MCF 10A (cell line): Measurements from ENCODE around the gene CENPT. TPM values are rescaled to one million over a fixed set of nuclear protein-coding genes. Genes with fewer than 3 reads are reported as not detected.

Experiments used
- BruUV-seq: library from RNA; stranded (reverse); fragments of 400-500 nt; replicated peaks from 2 replicates; lab custom pipeline; 2021; lab: Mats Ljungman, UMichigan
- CTCF ChIA-PET: fragments of 300-600 bp; sonication (Branson Sonifier 250); formaldehyde crosslinking; extraction: SDS; loops from one replicate; lab custom pipeline; 2021; ENCODE audit warnings: antibody characterized with exemption, inconsistent platforms; lab: Yijun Ruan, JAX
- POLR2A ChIA-PET: fragments of 300-600, 350-650 bp; sonication (Branson Sonifier 250); formaldehyde crosslinking; extraction: SDS; loops from one replicate; lab custom pipeline; 2020; ENCODE audit warnings: antibody characterized with exemption, inconsistent platforms; lab: Yijun Ruan, JAX
- DNase-seq: peaks from one replicate; pipeline ENCODE4 v3.0.0-alpha.2; 2018; ENCODE audit not compliant: unreplicated experiment
- H3K27ac Mint-ChIP-seq: one replicate; pipeline ENCODE4 v1.8.0; 2022; ENCODE audit warnings: mild to moderate bottlenecking, low read depth, mixed read lengths; ENCODE audit not compliant: unreplicated experiment
- H3K27me3 Mint-ChIP-seq: one replicate; pipeline ENCODE4 v1.8.0; 2022; ENCODE audit warnings: mixed read lengths; ENCODE audit not compliant: insufficient read depth, unreplicated experiment
- H3K36me3 Mint-ChIP-seq: one replicate; pipeline ENCODE4 v1.8.0; 2022; ENCODE audit warnings: mild to moderate bottlenecking, moderate library complexity, mixed read lengths; ENCODE audit not compliant: insufficient read depth, unreplicated experiment
- H3K4me1 Mint-ChIP-seq: one replicate; pipeline ENCODE4 v1.8.0; 2022; ENCODE audit warnings: mixed read lengths; ENCODE audit not compliant: insufficient read depth, unreplicated experiment
- H3K4me3 Mint-ChIP-seq: one replicate; pipeline ENCODE4 v1.8.0; 2022; ENCODE audit warnings: mild to moderate bottlenecking, moderate library complexity, mixed read lengths; ENCODE audit not compliant: unreplicated experiment
- H3K9me3 Mint-ChIP-seq: one replicate; pipeline ENCODE4 v1.8.0; 2022; ENCODE audit warnings: mixed read lengths; ENCODE audit not compliant: unreplicated experiment
- CTCF ChIP-seq: fragments of 200-600 bp; IDR thresholded peaks from one replicate; pipeline ENCODE4 v1.8.0; 2022; ENCODE audit warnings: antibody characterized with exemption, mild to moderate bottlenecking; ENCODE audit not compliant: unreplicated experiment
- intact Hi-C: fragments of 100-400 bp; cut with micrococcal nuclease; formaldehyde crosslinking; loops from 2 replicates; pipeline ENCODE4 v1.14.1; 2022
- total RNA-seq: library from RNA; stranded (reverse); gene quantifications from 2 replicates; pipeline ENCODE4 v1.2.3, GENCODE V29; 2022

The CENPT gene
- total RNA-seq, 1 experiment from 2014 or later = 30.9 TPM

GRCh38 chr16:67811899-67812298, 35.6 kb downstream of the CENPT start:
- ChIA-PET POLR2A (interaction anchor here (0.7 kb wide), 1 partner anchor 247 kb away, joined by 3 read pairs; no protein-coding TSS in a partner anchor), CTCF (no interaction called here)
- TF ChIP-seq CTCF = no peak

GRCh38 chr16:67807148-67807682, 40.3 kb downstream of the CENPT start:
- DNase-seq = no peak
- CTCF ChIA-PET = interaction anchor here (0.6 to 3.0 kb wide), 19 partner anchors 9 to 303 kb away, joined by 3 to 24 read pairs (median 4); no protein-coding TSS in a partner anchor
- intact Hi-C loops = loop anchor here (1.0 to 10.0 kb wide), 3 partner anchors 90 to 282 kb away; partner anchors contain the start of genes GFOD2 and RIPOR1

More at GRCh38 chr16:67811899-67812298, 35.6 kb downstream of the CENPT start:
- no peak overlapping the region for H3K27ac Mint-ChIP-seq
- H3K27me3 Mint-ChIP-seq = no peaks in the 10 kb centered on the region
- H3K9me3 Mint-ChIP-seq = no peaks in the 10 kb centered on the region
- no TSS peak for BruUV-seq
- intact Hi-C loops = no loop called here
- H3K36me3 Mint-ChIP-seq = no peaks in the 10 kb centered on the region
- no peak for DNase-seq
- no peak overlapping the region for H3K4me3 Mint-ChIP-seq
- H3K4me1 Mint-ChIP-seq = no peaks in the 10 kb centered on the region

GRCh38 chr16:67806428-67807147, 40.9 kb downstream of the CENPT start, which contains the start of the genes RANBP10 and TSNAXIP1:
Gene RANBP10 (minus strand): TSS chr16:67806560. CDS start chr16:67806536, 24 bp downstream.
Gene TSNAXIP1 (plus strand): TSS chr16:67806889. CDS start chr16:67807150, 261 bp downstream.
- H3K4me3 Mint-ChIP-seq = peak within 1 kb of the TSS; percentile 90
- peaks cover 36% of the 10 kb centered on the region for H3K36me3 Mint-ChIP-seq
- H3K27ac Mint-ChIP-seq = peak within 1 kb of the TSS; percentile 89
- intact Hi-C loops = loop anchor here (1.0 to 10.0 kb wide), 3 partner anchors 89 to 282 kb away; partner anchors contain the start of genes GFOD2 and RIPOR1
- peak; percentile 99 for DNase-seq
- H3K27me3 Mint-ChIP-seq = no peaks in the 10 kb centered on the region
- TF ChIP-seq CTCF = no peak
- ChIA-PET POLR2A (interaction anchor here (0.6 to 2.3 kb wide), 32 partner anchors 9 to 559 kb away, joined by 3 to 27 read pairs (median 4); partner anchors contain the start of genes ACD, ATP6V0D1, CTCF and CTRL), CTCF (interaction anchor here (0.6 to 3.0 kb wide), 16 partner anchors 9 to 304 kb away, joined by 3 to 24 read pairs (median 4); no protein-coding TSS in a partner anchor)
- H3K4me1 Mint-ChIP-seq = peaks cover 5% of the 10 kb centered on the region
- no TSS peak for BruUV-seq
- no peaks in the 10 kb centered on the region for H3K9me3 Mint-ChIP-seq

More at GRCh38 chr16:67807148-67807682, 40.3 kb downstream of the CENPT start:
- H3K36me3 Mint-ChIP-seq = peaks cover 30% of the 10 kb centered on the region
- BruUV-seq = no TSS peak
- no peak for TF ChIP-seq CTCF
- peak overlapping the region; percentile 89 for H3K27ac Mint-ChIP-seq
- POLR2A ChIA-PET = interaction anchor here (0.7 to 2.3 kb wide), 22 partner anchors 10 to 560 kb away, joined by 3 to 27 read pairs (median 5); partner anchors contain the start of genes ACD, ATP6V0D1, CTCF and CTRL
- peaks cover 5% of the 10 kb centered on the region for H3K4me1 Mint-ChIP-seq
- H3K4me3 Mint-ChIP-seq = peak overlapping the region; percentile 90
- H3K9me3 Mint-ChIP-seq = no peaks in the 10 kb centered on the region
- H3K27me3 Mint-ChIP-seq = no peaks in the 10 kb centered on the region
